Calu3 (cell line): Measurements from ENCODE around the gene ATP6V1G1. TPM values are rescaled to one million over a fixed set of nuclear protein-coding genes. Genes with fewer than 3 reads are reported as not detected.

Experiments
- BruUV-seq: library from RNA; stranded (reverse); fragments of 400-500 nt; replicated peaks from 2 replicates; lab custom pipeline; 2021; lab: Mats Ljungman, UMichigan
- CTCF ChIA-PET: fragments of 300-600 bp; sonication (Branson Sonifier 250); formaldehyde crosslinking; loops from one replicate; lab custom pipeline; 2022; ENCODE audit warnings: antibody characterized with exemption; lab: Charles Lee
- DNase-seq: peaks from one replicate; pipeline ENCODE4 v3.0.0; 2022
- H3K27ac Mint-ChIP-seq: one replicate; pipeline ENCODE4 v1.8.0; 2022; ENCODE audit warnings: mixed read lengths; ENCODE audit not compliant: unreplicated experiment
- H3K27me3 Mint-ChIP-seq: one replicate; pipeline ENCODE4 v1.8.0; 2022; ENCODE audit warnings: mixed read lengths; ENCODE audit not compliant: unreplicated experiment
- H3K36me3 Mint-ChIP-seq: one replicate; pipeline ENCODE4 v1.8.0; 2022; ENCODE audit warnings: mild to moderate bottlenecking, moderate library complexity, mixed read lengths; ENCODE audit not compliant: insufficient read depth, unreplicated experiment
- H3K4me1 Mint-ChIP-seq: one replicate; pipeline ENCODE4 v1.8.0; 2022; ENCODE audit warnings: mild to moderate bottlenecking, low read depth, mixed read lengths; ENCODE audit not compliant: unreplicated experiment
- H3K4me3 Mint-ChIP-seq: one replicate; pipeline ENCODE4 v1.8.0; 2022; ENCODE audit warnings: mild to moderate bottlenecking, low read depth, moderate library complexity, mixed read lengths; ENCODE audit not compliant: unreplicated experiment
- H3K9me3 Mint-ChIP-seq: one replicate; pipeline ENCODE4 v1.8.0; 2022; ENCODE audit warnings: low read depth, mixed read lengths; ENCODE audit not compliant: unreplicated experiment
- CTCF ChIP-seq: fragments of 200-600 bp; IDR thresholded peaks from one replicate; pipeline ENCODE4 v1.8.0; 2022; ENCODE audit warnings: antibody characterized with exemption; ENCODE audit not compliant: unreplicated experiment
- intact Hi-C: fragments of 100-400 bp; cut with micrococcal nuclease; formaldehyde crosslinking; loops from one replicate; pipeline ENCODE4 v1.10.0; 2022; ENCODE audit not compliant: unreplicated experiment
- total RNA-seq: library from RNA; stranded (reverse); gene quantifications from 2 replicates; pipeline ENCODE4 v1.2.3, GENCODE V29; 2022

ATP6V1G1 gene
- total RNA-seq, 1 experiment from 2014 or later: 50.1 TPM

DNA sequence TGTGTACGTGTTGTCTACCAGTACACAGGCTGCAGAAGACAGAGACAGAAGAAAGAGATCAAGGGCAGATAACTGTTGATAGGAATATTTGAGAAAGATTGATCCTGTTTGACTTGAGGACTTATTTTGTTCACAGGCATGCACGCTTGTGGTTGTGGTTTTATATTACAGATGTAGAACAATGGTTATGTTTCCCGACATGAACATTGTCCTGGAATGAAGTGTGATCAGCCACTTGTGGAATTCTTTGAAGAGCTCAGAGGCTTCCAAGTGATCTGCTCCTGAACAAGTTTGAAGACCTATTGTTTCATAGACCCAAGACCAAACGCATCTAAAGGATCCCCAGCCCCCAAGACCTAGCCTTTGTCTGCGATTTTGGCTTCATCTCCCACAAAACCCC is 56.3 kb downstream of the ATP6V1G1 start:
- intact Hi-C loops: no loop called here
- Mint-ChIP-seq H3K27ac (no peak overlapping the region), H3K4me3 (no peak overlapping the region), H3K4me1 (no peaks in the 10 kb centered on the region), H3K9me3 (no peaks in the 10 kb centered on the region), H3K27me3 (no peaks in the 10 kb centered on the region), H3K36me3 (no peaks in the 10 kb centered on the region)
- CTCF ChIA-PET: interaction anchor here (0.7 kb wide), 1 partner anchor 120 kb away, joined by 3 read pairs; no protein-coding TSS in a partner anchor
- no peak for TF ChIP-seq CTCF
- no peak for DNase-seq
- no TSS peak for BruUV-seq

Other genes with a start within 250 kb of the ATP6V1G1 start
- gene AKNA, start 199.8 kb upstream of the ATP6V1G1 start, total RNA-seq: 3.9 and 5.8 TPM in 2 replicates
- 3.6 and 4.9 TPM in 2 replicates for gene WHRN, start 82.3 kb upstream of the ATP6V1G1 start, total RNA-seq
- 6.2 and 7.0 TPM in 2 replicates for gene TMEM268, start 23.5 kb downstream of the ATP6V1G1 start, total RNA-seq
- gene TEX53, start 70.0 kb downstream of the ATP6V1G1 start, total RNA-seq: not detected in 2 replicates
- not detected in 2 replicates for gene TEX48, start 94.4 kb downstream of the ATP6V1G1 start, total RNA-seq
- 4.9 and 7.5 TPM in 2 replicates for gene TNFSF15, start 218.3 kb downstream of the ATP6V1G1 start, total RNA-seq